Brain microvascular endothelial cell (primary cell): ENCODE measurements around the gene ANAPC5.
"Not testable (repeated sequence)": the region's sequence is repeated elsewhere in the genome, so short reads cannot be mapped to it uniquely, and the experiment has no call there.

ENCODE experiments used
- DNase-seq: peaks from one replicate; pipeline ENCODE4 v3.0.0-alpha.2; 2020
- H3K27ac ChIP-seq: fragments of 250-450 bp; sonication (Bioruptor Pico); 2 replicates; pipeline ENCODE4 v1.5.1; 2020; ENCODE audit warnings: mild to moderate bottlenecking, moderate library complexity
- H3K27me3 ChIP-seq: fragments of 250-450 bp; sonication (Bioruptor Pico); replicated peaks from 2 replicates; pipeline ENCODE4 v1.5.1; 2020; ENCODE audit warnings: mild to moderate bottlenecking
- H3K36me3 ChIP-seq: fragments of 250-450 bp; sonication (Bioruptor Pico); replicated peaks from 2 replicates; pipeline ENCODE4 v1.5.1; 2020; ENCODE audit warnings: mild to moderate bottlenecking
- H3K4me3 ChIP-seq: 2 replicates; pipeline ENCODE4 v1.5.1; 2011; ENCODE audit warnings: low read depth, mild to moderate bottlenecking, control low read depth, low read length, moderate library complexity
- in situ Hi-C: cut with HindIII; loops from 2 replicates; pipeline ENCODE4 v1.10.0; 2017; ENCODE audit warnings: low sequenced_read_pairs, low pct_ligation_motif_present
- TF ChIP-seq, protein P1 (sequence below): IDR thresholded peaks from 2 replicates; pipeline ENCODE4 v1.5.1; 2011; ENCODE audit warnings: low read depth, mild to moderate bottlenecking, moderate library complexity, low read length, control low read depth, inconsistent platforms; ENCODE audit errors: missing control alignments

The ANAPC5 gene

DNA sequence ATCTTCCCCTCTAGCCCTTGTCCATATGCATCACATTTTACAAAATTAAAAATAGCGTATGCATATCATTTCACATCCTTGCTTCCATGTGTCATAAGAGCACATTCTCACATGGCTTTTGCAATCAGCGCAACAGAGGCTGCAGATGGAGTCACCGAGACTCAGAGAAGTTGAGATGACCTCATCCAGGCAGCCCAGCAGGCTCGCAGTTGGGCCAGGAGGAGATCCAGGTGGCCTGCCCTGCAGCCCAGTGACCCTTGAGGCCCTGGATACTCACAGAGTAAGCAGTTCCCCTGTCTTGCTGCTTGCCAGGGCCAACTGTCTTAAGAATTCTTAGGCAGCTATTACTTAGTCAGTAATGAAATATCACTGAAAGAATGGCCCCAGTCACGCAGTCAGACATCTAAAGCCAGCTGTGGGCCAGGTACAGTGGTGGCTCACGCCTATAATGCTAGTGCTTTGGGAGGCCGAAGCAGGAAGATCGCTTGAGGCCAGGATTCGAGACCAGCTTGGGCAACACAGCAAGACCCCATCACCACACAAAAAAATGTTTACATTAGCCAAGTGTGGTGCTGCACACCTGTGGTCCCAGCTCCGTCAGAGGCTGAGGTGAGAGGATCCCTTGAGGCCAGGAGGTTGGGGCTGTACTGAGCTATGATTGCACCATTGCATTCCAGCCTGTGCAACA lies 64.8 kb downstream of the ANAPC5 start:
- TF ChIP-seq, protein P1, sequence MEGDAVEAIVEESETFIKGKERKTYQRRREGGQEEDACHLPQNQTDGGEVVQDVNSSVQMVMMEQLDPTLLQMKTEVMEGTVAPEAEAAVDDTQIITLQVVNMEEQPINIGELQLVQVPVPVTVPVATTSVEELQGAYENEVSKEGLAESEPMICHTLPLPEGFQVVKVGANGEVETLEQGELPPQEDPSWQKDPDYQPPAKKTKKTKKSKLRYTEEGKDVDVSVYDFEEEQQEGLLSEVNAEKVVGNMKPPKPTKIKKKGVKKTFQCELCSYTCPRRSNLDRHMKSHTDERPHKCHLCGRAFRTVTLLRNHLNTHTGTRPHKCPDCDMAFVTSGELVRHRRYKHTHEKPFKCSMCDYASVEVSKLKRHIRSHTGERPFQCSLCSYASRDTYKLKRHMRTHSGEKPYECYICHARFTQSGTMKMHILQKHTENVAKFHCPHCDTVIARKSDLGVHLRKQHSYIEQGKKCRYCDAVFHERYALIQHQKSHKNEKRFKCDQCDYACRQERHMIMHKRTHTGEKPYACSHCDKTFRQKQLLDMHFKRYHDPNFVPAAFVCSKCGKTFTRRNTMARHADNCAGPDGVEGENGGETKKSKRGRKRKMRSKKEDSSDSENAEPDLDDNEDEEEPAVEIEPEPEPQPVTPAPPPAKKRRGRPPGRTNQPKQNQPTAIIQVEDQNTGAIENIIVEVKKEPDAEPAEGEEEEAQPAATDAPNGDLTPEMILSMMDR, result no peak
- in situ Hi-C loops, result no loop called here
- peak; percentile 16 for DNase-seq
- Histone ChIP-seq H3K27me3 (no peaks in the 10 kb centered on the region), H3K4me3 (no peak overlapping the region), H3K36me3 (peaks cover 8% of the 10 kb centered on the region), H3K27ac (no peak overlapping the region)

DNA sequence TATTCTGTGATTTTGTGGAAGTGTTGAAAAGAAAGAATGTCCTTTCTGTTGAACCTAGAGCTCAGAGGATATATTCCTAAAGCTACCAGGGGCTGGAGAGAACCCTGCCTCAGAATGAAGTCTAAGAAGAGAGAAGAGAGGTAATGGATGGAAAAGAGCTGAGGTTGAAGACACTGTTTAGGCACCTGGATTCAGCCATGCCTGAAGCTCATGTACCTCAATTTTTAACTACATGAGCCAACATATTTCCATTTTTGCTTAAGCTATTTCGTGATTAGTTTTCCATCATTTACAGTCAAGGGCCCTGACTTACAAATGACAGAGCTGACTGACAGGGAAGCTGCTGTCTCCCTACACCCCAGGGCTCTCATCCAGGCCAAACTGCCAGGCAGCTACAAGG lies 66.4 kb downstream of the ANAPC5 start:
- in situ Hi-C loops, result no loop called here
- no peak overlapping the region for H3K4me3 ChIP-seq
- TF ChIP-seq, protein P1, result no peak
- DNase-seq, result no peak
- no peak overlapping the region for H3K27ac ChIP-seq
- no peaks in the 10 kb centered on the region for H3K27me3 ChIP-seq
- peaks cover 5% of the 10 kb centered on the region for H3K36me3 ChIP-seq

DNA sequence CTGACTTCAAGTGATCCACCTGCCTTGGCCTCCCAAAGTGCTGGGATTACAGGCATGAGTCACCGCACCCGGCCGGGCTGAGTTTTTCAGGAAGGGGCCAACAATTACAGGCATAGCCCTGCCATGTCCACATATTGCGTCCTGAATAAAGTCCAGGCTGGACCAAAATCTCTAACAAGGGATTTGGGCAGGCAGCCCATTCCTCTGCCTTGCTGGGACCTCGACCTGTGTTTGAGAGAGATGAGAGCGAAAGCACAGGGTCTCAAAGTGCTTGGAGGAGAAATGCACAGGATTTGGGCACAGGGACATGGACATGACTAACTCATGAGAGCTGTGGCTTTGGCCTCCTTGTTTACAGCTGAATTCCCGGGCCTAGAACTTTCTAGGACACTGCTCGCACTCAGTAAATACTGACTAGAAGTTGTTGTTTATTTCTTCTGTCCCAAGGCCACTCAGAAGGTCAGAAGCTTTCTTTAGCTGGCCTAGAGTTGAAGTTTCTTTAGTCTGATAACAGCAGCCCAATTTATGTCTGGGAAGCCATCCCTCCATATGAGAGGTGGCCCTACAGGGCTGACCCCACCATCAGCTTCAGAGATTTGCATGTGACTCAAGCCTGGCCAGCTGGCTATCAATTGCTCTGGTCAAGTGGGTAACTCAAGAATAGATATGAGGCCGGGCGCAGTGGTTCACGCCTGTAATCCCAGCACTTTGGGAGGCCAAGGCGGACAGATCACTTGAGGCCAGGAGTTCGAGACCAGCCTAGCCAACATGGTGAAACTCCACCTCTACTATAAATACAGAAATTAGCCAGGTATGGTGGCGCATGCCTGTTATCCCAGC lies 67.4 kb downstream of the ANAPC5 start:
- Histone ChIP-seq H3K4me3 (no peak overlapping the region), H3K27ac (no peak overlapping the region)

DNA sequence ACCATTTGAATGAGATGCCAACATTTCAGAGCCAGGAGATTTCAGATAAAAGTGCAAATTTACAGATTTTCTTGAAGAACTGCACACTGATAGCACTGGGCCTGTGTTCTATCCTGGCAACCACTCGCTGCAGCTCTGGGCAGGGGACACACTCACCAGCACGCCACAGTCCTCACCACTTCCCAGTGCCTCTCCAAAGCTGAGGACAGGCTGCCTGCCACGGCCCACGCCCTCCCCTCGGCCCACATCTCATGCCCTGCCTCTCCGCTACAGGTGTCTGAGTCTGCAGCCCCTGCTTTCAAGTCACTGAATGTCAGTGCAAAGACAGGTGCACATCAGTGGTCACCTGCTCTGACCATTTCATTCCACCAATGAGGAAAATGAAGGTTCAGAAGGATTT lies 68.4 kb downstream of the ANAPC5 start:
- in situ Hi-C loops, result no loop called here
- Histone ChIP-seq H3K27ac (no peak overlapping the region), H3K4me3 (no peak overlapping the region), H3K27me3 (no peaks in the 10 kb centered on the region), H3K36me3 (peaks cover 4% of the 10 kb centered on the region)
- TF ChIP-seq, protein P1, result no peak
- DNase-seq, result no peak

More for the DNA sequence above, 67.4 kb downstream of the ANAPC5 start:
- no peak for DNase-seq
- no peaks in the 10 kb centered on the region for H3K27me3 ChIP-seq
- TF ChIP-seq, protein P1, result no peak
- H3K36me3 ChIP-seq, result peaks cover 4% of the 10 kb centered on the region
- in situ Hi-C loops, result no loop called here

DNA sequence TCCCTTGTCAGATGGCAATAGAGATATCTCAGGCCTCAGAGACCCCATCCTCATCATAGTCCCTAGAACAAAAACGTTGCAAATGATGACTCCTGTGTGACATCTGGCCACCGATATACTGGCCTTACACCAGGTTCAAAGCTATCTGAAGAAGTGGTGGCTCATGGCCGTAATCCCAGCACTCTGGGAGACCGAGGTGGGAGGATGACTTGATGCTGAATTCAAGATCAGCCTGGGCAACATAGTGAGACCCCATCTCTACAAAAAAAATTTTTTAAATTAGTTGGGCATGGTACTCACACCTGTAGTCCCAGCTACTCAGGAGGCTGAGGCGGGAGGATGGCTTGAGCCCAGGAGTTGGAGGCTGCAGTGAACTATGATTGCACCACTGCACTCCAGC lies 68.8 kb downstream of the ANAPC5 start:
- in situ Hi-C loops, result no loop called here
- Histone ChIP-seq H3K36me3 (peaks cover 4% of the 10 kb centered on the region), H3K27ac (no peak overlapping the region), H3K27me3 (no peaks in the 10 kb centered on the region), H3K4me3 (no peak overlapping the region)
- DNase-seq, result no peak
- TF ChIP-seq, protein P1, result no peak

DNA sequence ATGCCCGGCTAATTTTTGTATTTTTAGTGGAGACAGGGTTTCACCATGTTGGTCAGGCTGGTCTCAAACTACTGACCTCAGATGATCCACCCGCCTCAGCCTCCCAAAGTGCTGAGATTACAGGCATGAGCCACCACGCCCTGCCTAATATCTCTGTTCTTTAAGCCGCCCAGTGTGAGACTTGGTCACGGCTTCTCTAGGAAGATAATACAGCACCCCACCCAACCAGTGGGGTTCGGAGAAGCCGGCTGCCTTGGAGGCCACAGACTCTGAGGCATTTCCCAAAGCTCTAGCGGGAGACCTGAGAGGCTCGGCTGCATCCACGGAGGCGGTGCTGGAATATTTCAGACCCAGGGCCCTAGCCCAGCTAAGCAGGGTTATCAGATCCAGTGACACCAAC lies 69.3 kb downstream of the ANAPC5 start:
- H3K36me3 ChIP-seq, in situ Hi-C loops, H3K4me3 ChIP-seq, DNase-seq, H3K27me3 ChIP-seq, H3K27ac ChIP-seq: not testable (repeated sequence)
